Occipital lobe (tissue), 3 donors: Measurements from ENCODE around the gene HSPA2. TPM values are rescaled to one million over a fixed set of nuclear protein-coding genes. Genes with fewer than 3 reads are reported as not detected.
"Not testable (repeated sequence)": the region's sequence is repeated elsewhere in the genome, so short reads cannot be mapped to it uniquely, and the experiment has no call there.

Source experiments
- DNase-seq: peaks from one replicate; lab custom pipeline; 2025; lab: John Stamatoyannopoulos, UW
- small RNA-seq: library from RNA; depleted of rRNA; stranded (forward); fragments of <200 nt; gene quantifications from one replicate; pipeline ENCODE3, GENCODE V24; 2014
- total RNA-seq: library from RNA; depleted of rRNA; stranded (reverse); fragments of >200 nt; gene quantifications from one replicate; pipeline ENCODE4 v1.2.3, GENCODE V29; 2014

The HSPA2 gene
- total RNA-seq, 1 donor from 2014 or later, result 7.6 TPM

DNA sequence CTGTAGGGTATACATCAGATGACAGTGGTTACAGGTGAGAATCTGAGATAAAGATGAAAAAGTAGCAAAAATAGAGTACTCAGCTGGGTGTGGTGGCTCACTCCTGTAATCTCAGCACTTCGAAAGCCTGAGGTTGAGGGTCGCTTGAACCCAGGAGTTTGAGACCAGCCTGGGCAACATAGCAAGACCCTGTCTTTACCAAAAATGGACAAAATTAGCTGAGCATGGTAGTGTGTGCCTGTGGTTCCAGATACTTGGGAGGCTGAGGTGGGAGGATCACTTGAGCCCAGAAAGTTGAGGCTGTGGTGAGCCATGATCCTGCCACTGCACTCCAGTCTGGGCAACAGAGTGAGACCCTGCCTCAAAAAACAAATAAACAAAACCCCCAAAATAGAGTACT is 17.7 kb downstream of the HSPA2 start:
- DNase-seq, result not testable (repeated sequence)

DNA sequence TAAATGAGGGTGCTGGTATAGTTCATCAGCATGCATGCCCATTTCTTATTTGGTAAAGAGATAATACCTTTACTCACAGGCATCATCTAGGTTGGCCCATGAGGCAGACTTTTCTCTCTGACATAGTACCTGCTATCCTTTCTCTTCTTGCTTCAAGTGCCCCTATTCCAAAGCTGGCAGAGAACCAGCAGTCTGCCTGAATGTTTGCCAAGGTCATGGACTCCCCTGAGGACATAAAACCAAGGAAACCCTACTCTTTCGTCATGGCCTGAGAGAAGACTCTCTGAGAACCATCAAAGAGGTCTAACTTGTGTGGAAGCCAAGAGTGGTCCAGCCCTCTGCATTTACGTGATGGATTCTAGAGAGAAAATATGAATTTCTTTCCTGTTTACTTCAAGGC is 21.1 kb downstream of the HSPA2 start:
- no peak for DNase-seq

- no peak for DNase-seq
Measured at GRCh38 chr14:64562436-64562835, 21.9 kb downstream of the HSPA2 start.

DNA sequence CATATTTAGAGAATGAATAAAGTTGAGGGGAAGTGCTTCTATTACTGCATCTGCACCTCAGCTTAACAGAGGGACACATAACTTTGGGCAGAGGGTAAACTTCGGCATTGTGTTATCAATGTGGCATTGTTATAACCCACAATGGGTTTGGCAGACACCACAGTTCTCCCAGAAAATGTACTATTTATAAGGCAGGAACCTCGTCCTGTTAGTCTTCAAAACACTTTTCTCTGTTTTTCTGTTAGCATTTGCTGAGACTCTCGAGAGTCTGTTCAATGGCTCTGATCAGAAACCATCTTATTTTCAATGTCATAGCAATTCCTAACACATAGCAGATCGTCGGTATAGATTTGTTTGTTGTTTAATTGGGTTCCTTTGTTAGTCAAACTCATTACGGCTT is 23.2 kb downstream of the HSPA2 start:
- DNase-seq, result no peak

DNA sequence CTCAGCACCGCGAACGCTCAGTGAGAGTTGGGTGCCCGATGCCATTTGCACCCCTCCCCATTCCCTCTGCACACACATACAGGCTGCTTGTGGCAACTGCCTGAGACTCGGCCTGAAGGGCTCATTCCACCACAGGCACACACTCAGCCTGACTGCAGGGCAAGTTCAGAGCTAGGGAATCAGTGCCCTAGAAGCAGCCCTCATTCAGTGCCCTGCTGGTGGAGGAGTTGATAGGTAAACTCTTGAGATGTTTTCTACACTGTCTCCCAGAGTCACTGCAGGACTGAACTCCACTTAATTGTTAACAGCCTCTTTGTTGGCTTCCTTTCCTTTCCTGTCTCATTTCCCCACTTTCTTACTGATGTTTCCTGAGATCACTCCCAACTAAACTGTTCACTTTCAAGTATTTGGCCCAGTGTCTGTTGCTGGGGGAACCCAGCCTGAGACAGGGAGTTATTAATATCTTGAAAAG is 26.1 kb downstream of the HSPA2 start:
- no peak for DNase-seq

- DNase-seq, result no peak
Measured at GRCh38 chr14:64569138-64569631, 28.6 kb downstream of the HSPA2 start.

DNA sequence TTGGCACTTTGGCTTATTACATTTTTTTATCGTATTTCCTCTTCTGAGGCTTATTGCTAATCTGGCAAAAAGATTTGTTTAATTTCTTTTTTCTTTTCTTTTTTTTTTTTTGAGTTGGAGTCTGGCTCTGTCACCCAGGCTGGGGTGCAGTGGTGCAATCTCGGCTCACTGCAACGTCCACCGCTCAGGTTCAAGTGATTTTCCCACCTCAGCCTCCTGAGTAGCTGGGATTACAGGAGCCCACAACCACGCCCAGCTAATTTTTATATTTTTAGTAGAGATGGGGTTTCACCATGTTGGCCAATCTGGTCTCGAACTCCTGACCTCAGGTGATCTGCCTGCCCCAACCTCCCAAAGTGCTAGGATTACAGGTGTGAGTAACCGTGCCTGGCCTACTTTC is 29.1 kb downstream of the HSPA2 start:
- DNase-seq, result not testable (repeated sequence)

DNA sequence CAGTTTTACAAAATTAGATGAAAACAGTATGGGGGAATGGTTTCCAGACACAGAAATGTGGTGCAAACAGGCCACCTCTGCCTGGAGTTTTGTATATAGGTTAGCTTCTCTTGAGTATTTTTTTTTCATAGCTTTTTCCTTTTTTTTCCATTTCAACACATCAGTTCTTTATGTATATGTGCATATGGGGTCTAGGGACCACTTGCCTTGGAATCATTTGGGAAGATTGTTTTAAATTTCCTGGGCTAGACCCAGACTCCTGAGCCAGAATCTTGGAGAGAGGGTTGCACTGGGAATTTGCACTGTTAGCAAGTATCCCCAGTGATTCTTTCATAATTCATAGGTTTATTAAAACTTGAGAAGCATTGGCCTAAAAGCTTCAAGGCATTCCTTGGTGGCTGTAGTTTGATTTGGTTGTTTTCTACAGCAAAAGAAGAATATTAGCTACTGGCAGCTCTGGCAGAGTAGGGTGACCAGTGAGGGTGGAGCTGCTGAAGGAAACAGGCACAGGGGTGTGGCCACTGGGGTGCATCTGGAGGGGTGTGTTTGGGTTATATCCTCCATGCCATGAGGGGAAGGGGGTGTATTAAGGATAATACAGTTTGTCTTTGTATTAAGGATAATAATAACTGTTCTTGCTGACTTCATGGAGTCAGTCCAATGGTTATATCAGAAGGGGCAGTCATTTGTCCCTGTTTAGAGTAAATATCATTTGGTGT is 32.0 kb downstream of the HSPA2 start:
- no peak for DNase-seq

DNA sequence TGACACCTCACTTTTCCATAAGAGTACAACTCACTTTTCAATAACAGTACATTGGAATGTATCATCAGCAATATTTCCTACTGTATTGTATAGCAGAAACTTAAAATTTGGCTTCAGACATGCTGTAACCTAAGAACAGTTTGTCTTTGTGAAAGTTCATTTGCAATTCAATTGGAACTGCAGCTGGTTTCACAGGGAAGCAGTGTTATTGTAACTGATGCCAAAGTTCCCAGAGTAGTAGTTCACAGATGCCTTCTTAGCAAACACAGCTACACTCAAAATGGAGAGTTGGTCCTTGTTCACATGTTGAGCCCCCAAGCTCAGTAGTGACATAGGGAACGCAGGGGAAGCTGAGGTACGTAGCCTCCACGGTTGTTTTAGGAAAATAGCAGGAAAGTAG is 32.6 kb downstream of the HSPA2 start:
- no peak for DNase-seq

- DNase-seq, result no peak
Measured at GRCh38 chr14:64574371-64575107, 34.0 kb downstream of the HSPA2 start.

- no peak for DNase-seq
Measured at GRCh38 chr14:64577211-64577610, 36.7 kb downstream of the HSPA2 start.

- DNase-seq, result no peak
Measured at GRCh38 chr14:64580467-64580866, 39.9 kb downstream of the HSPA2 start.

DNA sequence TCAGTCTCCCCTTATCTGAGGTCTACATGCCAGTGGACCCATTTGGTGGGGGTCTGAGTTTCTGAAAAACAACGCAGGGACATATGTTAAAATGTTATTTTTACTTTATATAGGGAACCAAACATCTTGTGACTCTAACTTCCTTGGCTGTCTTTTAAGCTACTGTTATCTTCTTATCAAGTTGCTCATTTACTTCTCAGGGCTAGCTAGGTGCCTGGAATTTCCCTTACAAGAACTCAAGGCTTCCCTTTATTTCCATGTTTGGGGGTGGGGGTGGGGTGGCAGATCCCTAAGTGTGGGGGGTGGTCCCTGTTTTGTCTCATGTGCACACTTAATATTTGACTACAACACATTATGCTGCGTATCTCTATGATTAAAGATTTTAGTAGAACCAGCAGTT is 40.8 kb downstream of the HSPA2 start:
- DNase-seq, result no peak

GRCh38 chr14:64581817-64582216 is 41.3 kb downstream of the HSPA2 start:
- DNase-seq, result no peak

- DNase-seq, result no peak
Measured at GRCh38 chr14:64584190-64584589, 43.6 kb downstream of the HSPA2 start.

DNA sequence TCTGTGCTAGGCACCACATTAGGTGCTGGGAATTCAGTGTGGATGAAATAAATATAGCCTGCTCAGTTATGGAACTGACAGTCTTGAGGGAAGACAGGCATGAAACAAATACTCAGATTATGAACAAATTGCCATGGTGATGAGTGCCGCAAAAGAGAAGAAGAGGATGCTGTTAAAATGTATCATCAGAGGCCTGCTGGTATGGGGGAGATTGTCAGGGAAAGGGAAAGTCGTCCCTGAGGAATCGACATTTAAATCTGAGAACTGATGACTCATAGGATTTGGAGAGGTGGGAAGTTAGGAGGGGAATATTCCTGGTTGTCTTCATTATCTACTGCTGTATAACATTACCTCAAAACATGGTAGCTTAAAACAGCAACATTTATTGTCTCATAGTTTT is 51.3 kb downstream of the HSPA2 start:
- no peak for DNase-seq

Small RNAs within 50 kb of the gene (small RNA-seq; reads per million reads assigned to genes)
- not detected for gene AL049869.4

Other genes starting within 250 kb of the HSPA2 start
- gene ESR2, start 246.4 kb upstream of the HSPA2 start, total RNA-seq, result 1.4 TPM
- 27.9 TPM for gene MTHFD1, start 152.4 kb upstream of the HSPA2 start, total RNA-seq
- gene AKAP5, start 75.2 kb upstream of the HSPA2 start, total RNA-seq, result 31.7 TPM
- 17.2 TPM for gene ZBTB25, start 36.9 kb upstream of the HSPA2 start, total RNA-seq
- 47.6 TPM for gene ZBTB1, start 36.0 kb upstream of the HSPA2 start, total RNA-seq
- 1.4 TPM for gene PPP1R36, start 9.2 kb downstream of the HSPA2 start, total RNA-seq
- gene PLEKHG3, start 163.7 kb downstream of the HSPA2 start, total RNA-seq, result 6.2 TPM